OCI-LY7 (cell line): ENCODE measurements around the gene FCHSD2. TPM values are rescaled to one million over a fixed set of nuclear protein-coding genes. Genes with fewer than 3 reads are reported as not detected.

Experiments
- BruUV-seq: library from RNA; stranded (reverse); fragments of 400-500 nt; replicated peaks from 2 replicates; lab custom pipeline; 2021; lab: Mats Ljungman, UMichigan
- CTCF ChIA-PET: fragments of 300-600 bp; sonication (Branson Sonifier 250); formaldehyde crosslinking; loops from one replicate; lab custom pipeline; 2022; ENCODE audit warnings: antibody characterized with exemption; ENCODE audit not compliant: unreplicated experiment; lab: Charles Lee
- POLR2A ChIA-PET: fragments of 300-600 bp; sonication (Branson Sonifier 250); formaldehyde crosslinking; loops from one replicate; lab custom pipeline; 2022; ENCODE audit warnings: antibody characterized with exemption; lab: Charles Lee
- DNase-seq: peaks from one replicate; pipeline ENCODE4 v3.0.0-alpha.2; 2015; ENCODE audit warnings: low spot score
- H2AFZ ChIP-seq: fragments of 200-600 bp; sonication (generic), shearing (Covaris generic); 2 replicates; pipeline ENCODE4 v1.6.1; 2014; ENCODE audit warnings: mild to moderate bottlenecking, antibody characterized with exemption, low read length, moderate library complexity
- H3K27ac ChIP-seq: fragments of 200-600 bp; sonication (generic); 2 replicates; pipeline ENCODE4 v1.5.1; 2014; ENCODE audit warnings: mixed run types, low read depth, mild to moderate bottlenecking, moderate library complexity, low read length, inconsistent platforms; ENCODE audit not compliant: poor library complexity, severe bottlenecking
- H3K36me3 ChIP-seq: fragments of 200-600 bp; sonication (generic); 2 replicates; pipeline ENCODE4 v1.6.1; 2014; ENCODE audit warnings: mild to moderate bottlenecking, antibody characterized with exemption, low read length, moderate library complexity, mixed read lengths; ENCODE audit not compliant: insufficient read depth
- H3K4me1 ChIP-seq: fragments of 200-600 bp; sonication (generic); 2 replicates; pipeline ENCODE4 v1.5.1; 2014; ENCODE audit warnings: mild to moderate bottlenecking, low read length; ENCODE audit not compliant: insufficient read depth, poor library complexity, severe bottlenecking
- H3K4me2 ChIP-seq: fragments of 200-600 bp; sonication (generic); 2 replicates; pipeline ENCODE4 v1.6.1; 2014; ENCODE audit warnings: mild to moderate bottlenecking, low read length
- H3K4me3 ChIP-seq: fragments of 200-600 bp; sonication (generic); 2 replicates; pipeline ENCODE4 v1.5.1; 2014; ENCODE audit warnings: mild to moderate bottlenecking, low read depth, low read length; ENCODE audit not compliant: poor library complexity, severe bottlenecking
- H3K79me2 ChIP-seq: fragments of 200-600 bp; sonication (generic); 2 replicates; pipeline ENCODE4 v1.6.1; 2016; ENCODE audit warnings: low read depth, mild to moderate bottlenecking, low read length, moderate library complexity, mixed read lengths; ENCODE audit not compliant: insufficient read depth
- H3K9me2 ChIP-seq: fragments of 200-600 bp; sonication (generic); 2 replicates; pipeline ENCODE4 v1.6.1; 2016; ENCODE audit warnings: mild to moderate bottlenecking, low read length, mixed read lengths; ENCODE audit not compliant: insufficient read depth
- H3K9me3 ChIP-seq: fragments of 200-600 bp; sonication (generic); 2 replicates; pipeline ENCODE4 v1.6.1; 2014; ENCODE audit warnings: mild to moderate bottlenecking, mixed run types, low read length, mixed read lengths
- H4K20me1 ChIP-seq: fragments of 200-600 bp; sonication (generic); 2 replicates; pipeline ENCODE4 v1.6.1; 2014; ENCODE audit warnings: mild to moderate bottlenecking, antibody characterized with exemption, low read length, moderate library complexity, mixed read lengths; ENCODE audit not compliant: insufficient read depth
- EZH2phosphoT487 ChIP-seq: fragments of 200-600 bp; sonication (generic); IDR thresholded peaks from 2 replicates; pipeline ENCODE4 v1.6.1; 2018; ENCODE audit warnings: low read depth, borderline replicate concordance, mild to moderate bottlenecking, mixed run types, antibody characterized with exemption, low read length, moderate library complexity, mixed read lengths
- intact Hi-C: fragments of 100-400 bp; cut with micrococcal nuclease; formaldehyde crosslinking; loops from one replicate; pipeline ENCODE4 v1.10.0; 2022; ENCODE audit not compliant: unreplicated experiment
- total RNA-seq, 2 experiments: library from RNA; depleted of rRNA in 1 of 2; stranded (reverse); fragments of >200 nt in 1 of 2; shearing (Covaris generic) in 1 of 2; gene quantifications; 2 replicates each; pipeline ENCODE4 v1.2.3, GENCODE V29; 2014 to 2022
- TF ChIP-seq, protein P1 (sequence below): fragments of 200-600 bp; sonication (generic); conservative IDR thresholded peaks from 2 replicates; pipeline ENCODE4 v1.5.1; 2014; ENCODE audit warnings: mild to moderate bottlenecking, antibody characterized with exemption, low read length, moderate library complexity, mixed read lengths

FCHSD2 gene
- total RNA-seq, 2 experiments from 2014 or later = 39.0 to 147 TPM

- intact Hi-C loops = no loop called here
- H3K9me2 ChIP-seq = no peaks in the 10 kb centered on the region
- H4K20me1 ChIP-seq = no peaks in the 10 kb centered on the region
- no peak overlapping the region for H2AFZ ChIP-seq
- TF ChIP-seq EZH2phosphoT487 = no peak
- H3K9me3 ChIP-seq = no peaks in the 10 kb centered on the region
- no peak overlapping the region for H3K4me2 ChIP-seq
- ChIA-PET CTCF (no interaction called here), POLR2A (no interaction called here)
- peaks cover 76% of the 10 kb centered on the region for H3K36me3 ChIP-seq
- 0 out of 2 replicates have a peak, but pooled peaks cover 7% of the 10 kb centered on the region for H3K79me2 ChIP-seq
- no peaks in the 10 kb centered on the region for H3K4me1 ChIP-seq
- DNase-seq = no peak
- H3K4me3 ChIP-seq = no peak overlapping the region
- no TSS peak for BruUV-seq
- no peak overlapping the region for H3K27ac ChIP-seq
Observed at GRCh38 chr11:72959998-72960731, 182.0 kb downstream of the FCHSD2 start.

DNA sequence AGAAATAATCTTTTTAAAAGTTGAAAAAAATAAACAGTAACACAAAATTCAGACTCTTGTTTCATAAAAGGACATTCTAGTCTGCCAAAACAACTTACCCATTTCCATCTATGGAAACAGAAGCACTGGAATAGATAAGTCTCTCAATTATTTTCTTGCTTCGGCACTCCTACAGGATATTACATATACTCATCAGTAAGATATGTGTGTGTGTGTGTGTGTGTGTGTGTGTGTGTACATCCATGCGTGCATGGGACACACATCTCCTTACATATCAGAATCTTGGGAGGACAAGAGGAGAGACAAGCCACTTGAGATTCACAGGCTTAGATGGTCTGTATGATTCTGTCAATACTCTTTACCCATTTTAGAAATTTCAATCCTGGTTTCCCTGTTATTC, 183.3 kb downstream of the FCHSD2 start:
- no TSS peak for BruUV-seq
- H3K4me1 ChIP-seq = peaks cover under 1% of the 10 kb centered on the region
- peaks cover 76% of the 10 kb centered on the region for H3K36me3 ChIP-seq
- no peaks in the 10 kb centered on the region for H3K9me2 ChIP-seq
- H3K4me2 ChIP-seq = no peak overlapping the region
- H4K20me1 ChIP-seq = no peaks in the 10 kb centered on the region
- POLR2A ChIA-PET = no interaction called here
- H3K79me2 ChIP-seq = peaks cover 12% of the 10 kb centered on the region; the same call in 1 of the 2 replicates
- DNase-seq = no peak
- CTCF ChIA-PET = no interaction called here
- H3K27ac ChIP-seq = no peak overlapping the region
- TF ChIP-seq, protein P1, sequence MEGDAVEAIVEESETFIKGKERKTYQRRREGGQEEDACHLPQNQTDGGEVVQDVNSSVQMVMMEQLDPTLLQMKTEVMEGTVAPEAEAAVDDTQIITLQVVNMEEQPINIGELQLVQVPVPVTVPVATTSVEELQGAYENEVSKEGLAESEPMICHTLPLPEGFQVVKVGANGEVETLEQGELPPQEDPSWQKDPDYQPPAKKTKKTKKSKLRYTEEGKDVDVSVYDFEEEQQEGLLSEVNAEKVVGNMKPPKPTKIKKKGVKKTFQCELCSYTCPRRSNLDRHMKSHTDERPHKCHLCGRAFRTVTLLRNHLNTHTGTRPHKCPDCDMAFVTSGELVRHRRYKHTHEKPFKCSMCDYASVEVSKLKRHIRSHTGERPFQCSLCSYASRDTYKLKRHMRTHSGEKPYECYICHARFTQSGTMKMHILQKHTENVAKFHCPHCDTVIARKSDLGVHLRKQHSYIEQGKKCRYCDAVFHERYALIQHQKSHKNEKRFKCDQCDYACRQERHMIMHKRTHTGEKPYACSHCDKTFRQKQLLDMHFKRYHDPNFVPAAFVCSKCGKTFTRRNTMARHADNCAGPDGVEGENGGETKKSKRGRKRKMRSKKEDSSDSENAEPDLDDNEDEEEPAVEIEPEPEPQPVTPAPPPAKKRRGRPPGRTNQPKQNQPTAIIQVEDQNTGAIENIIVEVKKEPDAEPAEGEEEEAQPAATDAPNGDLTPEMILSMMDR = no peak
- no peak for TF ChIP-seq EZH2phosphoT487
- no peaks in the 10 kb centered on the region for H3K9me3 ChIP-seq
- intact Hi-C loops = no loop called here
- no peak overlapping the region for H2AFZ ChIP-seq
- H3K4me3 ChIP-seq = no peak overlapping the region

- H3K4me1 ChIP-seq = peaks cover 23% of the 10 kb centered on the region
- H3K36me3 ChIP-seq = peaks cover 78% of the 10 kb centered on the region
- H3K79me2 ChIP-seq = peaks cover 6% of the 10 kb centered on the region; the same call in 1 of the 2 replicates
- BruUV-seq = no TSS peak
- no peaks in the 10 kb centered on the region for H4K20me1 ChIP-seq
- ChIA-PET POLR2A (interaction anchor here (0.5 kb wide), 1 partner anchor 215 kb away, joined by 4 read pairs; no protein-coding TSS in a partner anchor), CTCF (no interaction called here)
- no peak overlapping the region for H3K4me3 ChIP-seq
- H2AFZ ChIP-seq = no peak overlapping the region
- no peak overlapping the region for H3K27ac ChIP-seq
- intact Hi-C loops = no loop called here
- H3K9me2 ChIP-seq = no peaks in the 10 kb centered on the region
- no peak overlapping the region for H3K4me2 ChIP-seq
- H3K9me3 ChIP-seq = no peaks in the 10 kb centered on the region
- TF ChIP-seq EZH2phosphoT487 = no peak
- TF ChIP-seq, protein P1 = no peak
- DNase-seq = no peak
Observed at GRCh38 chr11:72955466-72955865, 186.7 kb downstream of the FCHSD2 start.
